SIG-M5 (cell line): ENCODE results near the gene MMP17.
"Not testable (repeated sequence)": the region's sequence is repeated elsewhere in the genome, so short reads cannot be mapped to it uniquely, and the experiment has no call there.

Experiments
- DNase-seq: peaks from one replicate; lab custom pipeline; 2025; lab: John Stamatoyannopoulos, UW

Gene MMP17

DNA sequence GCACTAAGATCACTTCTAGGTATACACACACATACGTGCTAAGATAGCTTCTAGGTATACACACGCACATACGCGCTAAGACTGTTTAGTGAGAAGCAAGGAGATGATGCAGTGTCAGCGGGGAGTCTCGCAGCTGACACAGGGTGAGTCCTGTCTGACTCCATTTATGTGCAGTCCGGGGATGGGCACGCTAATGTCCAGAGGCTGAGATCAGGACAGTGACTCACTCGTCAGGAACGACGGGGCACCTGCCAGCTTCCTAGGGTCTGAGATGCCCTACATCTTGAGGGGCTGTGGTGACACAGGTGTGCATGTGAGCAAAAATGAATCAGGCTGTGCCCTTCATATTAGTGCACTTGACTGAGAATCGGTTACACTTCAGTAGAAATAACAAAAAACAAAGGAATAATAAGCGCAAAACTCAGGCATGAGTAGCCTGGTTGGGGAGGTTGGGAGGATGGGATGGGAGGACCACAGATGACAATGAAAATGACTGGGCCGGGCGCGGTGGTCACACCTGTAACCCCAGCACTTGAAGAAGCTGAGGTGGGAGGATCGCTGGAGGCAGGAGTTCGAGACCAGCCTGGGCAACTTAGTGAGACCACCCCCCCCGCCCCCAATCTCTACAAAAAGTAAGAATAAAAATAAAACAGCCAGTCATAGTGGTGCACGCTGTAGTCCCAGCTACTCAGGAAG is 37.1 kb downstream of the MMP17 start:
- DNase-seq: no peak

- DNase-seq: no peak
These were observed 39.3 kb downstream of the MMP17 start for GRCh38 chr12:131867471-131867870.

DNA sequence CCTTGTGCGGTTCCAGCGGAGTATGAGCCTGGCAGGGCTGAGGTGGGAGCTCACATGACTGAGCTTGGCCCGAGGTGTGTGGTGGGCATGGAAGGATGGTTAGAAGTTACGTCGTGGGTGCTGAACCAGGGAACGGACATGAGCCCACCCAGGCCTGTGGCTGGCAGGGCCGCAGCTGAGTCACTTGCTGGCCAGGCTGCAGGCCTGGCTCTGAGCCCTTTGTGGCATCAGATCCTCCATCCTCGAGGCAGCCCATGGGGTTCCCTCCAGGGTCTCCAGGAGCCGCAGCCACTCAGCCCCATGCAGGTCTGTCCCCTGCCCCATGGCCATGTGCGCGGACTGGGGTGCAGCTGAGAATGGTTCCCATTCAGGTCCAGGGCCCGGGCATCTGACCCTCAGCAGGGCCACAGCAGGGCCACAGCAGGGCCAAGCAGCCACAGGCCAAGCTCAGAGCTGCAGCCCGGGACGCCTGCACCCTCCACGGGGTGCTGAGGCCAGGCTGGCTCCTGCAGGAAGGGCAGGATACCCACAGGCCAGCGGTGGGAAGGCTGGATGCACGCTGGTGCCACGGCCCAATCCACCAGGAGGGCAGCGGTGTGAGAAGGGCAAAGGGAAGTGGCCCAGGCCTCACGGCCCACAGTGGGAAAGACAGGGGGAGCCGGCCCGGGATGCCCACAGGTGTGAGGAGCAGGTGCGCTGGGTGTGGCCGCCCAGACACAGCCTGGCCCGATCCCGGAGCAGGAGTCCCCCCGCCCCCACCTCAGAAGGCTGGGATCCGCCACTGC is 39.9 kb downstream of the MMP17 start:
- DNase-seq: no peak

- no peak for DNase-seq
These were observed 41.8 kb downstream of the MMP17 start for GRCh38 chr12:131869871-131870418.

- DNase-seq: no peak
These were observed 43.5 kb downstream of the MMP17 start for GRCh38 chr12:131871677-131872076.

- peak; percentile 46 for DNase-seq
These were observed 44.2 kb downstream of the MMP17 start for GRCh38 chr12:131872154-131873051.

DNA sequence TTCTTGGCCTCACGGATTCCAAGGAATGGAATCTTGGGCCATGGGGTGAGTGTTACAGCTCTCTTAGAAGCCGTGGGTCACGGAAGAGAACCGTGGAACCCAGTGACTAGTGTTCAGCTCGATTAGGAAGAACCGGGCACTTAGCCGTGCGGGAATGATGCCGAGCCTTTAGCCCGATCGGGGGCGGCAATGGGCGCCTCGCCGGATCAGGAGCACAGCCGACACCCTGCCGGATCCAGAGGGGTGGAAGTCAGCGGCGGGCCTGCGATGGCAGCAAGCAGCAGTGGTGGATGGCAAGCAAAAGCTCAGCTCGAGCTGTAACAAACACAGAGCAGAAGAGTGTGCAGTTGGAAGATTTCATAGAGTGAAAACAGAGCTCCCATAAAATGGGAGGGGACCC is 45.1 kb downstream of the MMP17 start:
- DNase-seq: no peak

GRCh38 chr12:131874972-131875371 is 46.8 kb downstream of the MMP17 start:
- DNase-seq: not testable (repeated sequence)

DNA sequence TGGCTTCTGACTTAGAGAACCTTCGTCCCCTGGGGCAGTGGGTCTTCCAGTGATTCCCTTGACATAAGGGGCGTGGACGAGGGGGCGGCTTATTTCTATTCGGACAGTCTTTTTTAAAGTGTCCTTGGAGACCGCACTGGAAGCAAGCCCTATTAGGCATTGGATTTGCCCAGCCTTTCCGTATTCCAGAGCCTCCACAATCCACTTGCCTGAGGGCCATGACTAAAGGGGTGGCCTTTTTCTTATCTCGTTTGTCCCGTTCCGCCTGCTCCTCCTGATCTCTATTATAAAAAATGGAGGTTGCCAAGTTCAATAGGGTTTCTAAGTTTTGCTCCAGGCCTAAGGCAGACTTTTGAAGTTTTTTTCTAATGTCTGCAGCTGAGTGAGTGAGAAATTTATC is 49.0 kb downstream of the MMP17 start:
- DNase-seq: not testable (repeated sequence)

GRCh38 chr12:131878436-131878835 is 50.2 kb downstream of the MMP17 start:
- not testable (repeated sequence) for DNase-seq

DNA sequence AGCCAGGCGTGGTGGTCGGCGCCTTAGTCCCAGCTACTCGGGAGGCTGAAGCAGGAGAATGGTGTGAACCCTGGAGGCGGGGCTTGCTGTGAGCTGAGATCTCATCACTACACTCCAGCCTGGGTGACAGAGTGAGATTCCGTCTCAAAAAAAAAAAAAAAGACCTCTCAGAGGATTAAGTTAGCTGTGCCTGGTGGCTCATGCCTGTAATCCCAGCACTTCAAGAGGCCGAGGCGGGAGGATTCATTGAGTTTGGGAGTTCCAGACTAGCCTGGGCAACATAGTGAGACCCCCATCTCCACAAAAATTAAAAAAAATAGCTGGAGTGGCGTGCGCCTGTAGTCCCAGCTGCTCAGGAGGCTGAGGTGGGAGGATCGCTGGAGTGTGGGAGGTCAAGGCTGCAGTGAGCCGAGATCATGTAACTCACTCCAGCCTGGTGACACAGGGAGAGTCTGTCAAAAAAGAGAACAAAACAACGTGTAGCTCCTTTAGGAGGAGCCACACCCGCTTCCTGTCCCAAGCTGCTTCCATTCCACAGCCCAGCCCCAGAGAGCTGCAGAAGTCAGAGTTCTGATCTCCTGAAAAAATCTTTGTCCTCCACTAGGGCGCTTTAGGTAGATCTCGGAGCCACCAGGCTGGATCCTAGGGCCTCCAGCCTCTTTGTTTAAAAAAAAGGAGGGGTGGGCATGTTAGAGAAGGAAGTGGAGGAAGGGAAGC is 54.8 kb downstream of the MMP17 start:
- DNase-seq: no peak

- DNase-seq: no peak
These were observed 55.3 kb downstream of the MMP17 start for GRCh38 chr12:131883521-131883900.

GRCh38 chr12:131885076-131885475 is 56.9 kb downstream of the MMP17 start:
- DNase-seq: not testable (repeated sequence)

- no peak for DNase-seq
These were observed 57.4 kb downstream of the MMP17 start for GRCh38 chr12:131885543-131886057.

GRCh38 chr12:131891722-131892121 is 63.5 kb downstream of the MMP17 start:
- not testable (repeated sequence) for DNase-seq

DNA sequence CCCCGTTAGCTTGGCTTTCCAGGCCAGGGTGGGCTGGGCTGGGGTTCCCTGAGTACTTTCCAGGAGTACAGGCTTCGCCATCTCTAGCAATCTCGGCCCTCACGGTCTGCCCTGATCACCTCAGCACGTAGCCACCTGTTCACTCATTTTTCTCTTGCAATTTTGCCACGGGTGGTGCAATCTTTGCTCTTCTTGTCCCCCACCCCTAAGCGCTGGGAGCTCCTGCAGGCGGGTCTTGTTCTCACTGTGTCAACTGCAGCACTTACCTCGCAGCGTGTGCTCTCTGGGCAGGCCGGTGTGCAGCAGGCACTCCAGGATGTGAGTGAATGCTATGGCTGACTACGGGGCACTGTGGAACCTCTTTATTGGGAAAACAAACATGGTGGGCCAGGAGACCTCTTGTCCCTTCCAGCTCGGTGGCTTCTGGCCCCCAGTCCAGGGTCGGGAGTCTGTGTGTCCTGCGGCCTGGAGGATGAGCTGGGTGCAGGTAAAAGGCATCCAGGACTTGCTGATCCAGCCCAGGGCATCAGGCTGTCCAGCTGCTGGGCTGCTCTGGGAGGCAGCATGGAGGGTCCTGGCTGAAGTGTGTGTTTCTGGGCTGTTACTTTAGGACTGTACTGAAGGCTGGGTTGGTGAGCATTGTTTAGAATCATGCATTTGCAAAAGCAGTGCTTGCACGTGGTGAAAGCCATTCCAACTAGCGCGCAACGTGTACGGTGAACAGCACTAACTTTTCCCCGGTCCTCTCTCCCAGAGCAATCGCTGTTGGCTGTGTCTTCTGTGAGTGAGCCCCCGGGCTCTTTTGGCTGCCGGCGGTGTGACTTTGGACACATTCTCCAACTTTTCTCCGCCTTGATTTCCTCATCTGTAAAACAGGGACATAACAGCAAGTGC is 64.8 kb downstream of the MMP17 start:
- no peak for DNase-seq

DNA sequence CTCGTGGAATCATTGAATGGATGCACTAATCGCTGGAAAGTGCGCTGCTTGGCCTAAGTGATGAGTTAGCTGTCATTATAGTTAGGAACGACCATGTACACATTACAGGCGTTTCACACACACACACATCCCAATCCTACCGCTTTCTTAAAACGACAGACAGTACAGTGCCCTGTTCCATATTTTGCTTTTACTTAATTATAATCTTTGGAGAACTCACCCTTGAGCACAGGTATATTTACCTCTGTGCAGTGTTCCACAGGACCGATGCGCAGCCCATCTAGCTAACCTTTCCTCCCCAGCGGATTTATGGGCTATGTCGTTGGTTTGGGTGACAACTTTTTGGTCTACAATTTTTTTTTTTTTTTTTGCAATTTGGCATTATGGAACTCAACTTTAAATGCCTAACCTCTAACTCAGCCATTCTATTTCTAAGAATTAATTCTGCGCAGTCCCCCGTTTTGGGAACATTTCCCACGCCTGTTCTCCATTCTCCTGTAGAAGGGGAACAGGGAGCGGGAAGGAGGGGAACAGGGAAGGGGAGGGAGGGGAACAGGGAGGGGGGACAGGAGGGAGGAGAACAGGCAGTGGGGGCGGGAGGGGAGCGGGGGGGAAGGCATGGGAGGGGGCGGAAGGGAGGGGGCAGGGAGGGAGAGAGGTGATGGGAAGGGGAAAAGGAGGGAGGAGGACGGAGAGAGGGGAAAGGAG is 65.6 kb downstream of the MMP17 start:
- no peak for DNase-seq

DNA sequence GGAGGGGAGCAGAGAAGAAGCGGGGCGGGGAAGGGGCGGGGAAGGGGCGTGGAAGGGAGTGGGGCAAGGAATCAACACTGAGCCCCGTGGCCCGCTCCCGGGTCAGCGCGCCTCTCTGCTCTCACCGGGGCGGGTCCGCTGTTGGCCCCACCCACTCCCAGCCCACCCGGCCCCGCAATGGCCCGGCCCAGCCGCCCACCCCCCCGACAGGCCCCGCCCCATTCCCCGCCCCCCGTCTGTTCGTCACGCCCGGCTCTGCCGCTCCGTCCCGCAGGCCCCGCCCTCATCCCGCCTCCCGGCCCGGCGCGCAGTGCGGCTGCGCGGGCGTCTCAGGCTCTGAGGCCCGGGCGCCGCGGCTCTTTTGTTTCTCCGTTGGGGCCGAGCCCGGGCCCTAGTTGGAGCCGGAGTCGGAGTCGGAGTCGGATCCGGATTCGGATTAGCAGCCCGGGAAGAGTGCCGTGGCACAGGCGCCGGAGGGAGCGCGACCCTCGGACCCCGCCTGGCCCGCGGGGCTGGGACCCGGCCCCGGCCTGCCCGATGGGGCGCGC is 66.2 kb downstream of the MMP17 start, which contains the start of gene ULK1:
TSS of gene ULK1 (plus strand) at position 310 of the 548 bp plus-strand sequence. CDS start 380 bp downstream, outside the sequence.
- no peak for DNase-seq

DNA sequence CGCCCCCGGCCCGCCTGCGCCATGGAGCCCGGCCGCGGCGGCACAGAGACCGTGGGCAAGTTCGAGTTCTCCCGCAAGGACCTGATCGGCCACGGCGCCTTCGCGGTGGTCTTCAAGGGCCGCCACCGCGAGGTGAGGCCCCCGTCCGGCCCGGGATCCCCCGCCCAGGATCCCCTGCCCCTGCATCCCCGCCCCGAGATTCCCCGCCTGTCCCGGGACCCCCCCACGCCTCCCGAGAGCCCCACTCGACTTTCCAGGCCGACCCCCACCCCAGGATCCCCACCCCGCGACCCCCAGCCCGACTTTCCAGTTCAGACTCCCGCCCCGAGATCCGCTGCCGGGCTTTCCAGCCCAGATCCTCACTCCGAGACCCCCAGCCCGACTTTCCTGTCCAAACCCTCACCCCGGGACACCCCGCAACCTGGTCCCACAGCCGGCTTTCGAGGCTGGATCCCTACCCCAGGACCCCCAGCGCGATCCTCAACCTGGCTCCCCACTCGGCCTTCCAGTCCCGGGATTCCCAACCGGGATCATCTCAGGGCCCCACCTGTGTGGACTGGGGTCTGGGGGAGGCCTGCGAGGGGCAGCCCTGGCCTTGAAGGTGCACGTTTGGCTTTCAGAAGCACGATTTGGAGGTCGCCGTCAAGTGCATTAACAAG is 66.9 kb downstream of the MMP17 start:
- DNase-seq: no peak
